Measurements from ENCODE around the gene RHOF.
"Not testable (repeated sequence)": the region's sequence is repeated elsewhere in the genome, so short reads cannot be mapped to it uniquely, and the experiment has no call there.

Gene RHOF

GRCh38 chr12:121750507-121750955 lies 43.0 kb downstream of the RHOF start:
- ChIA-PET CTCF (no interaction called here), POLR2A (no interaction called here)
- DNase-seq (ENCODE audit: extremely low spot score) = no peak
- TF ChIP-seq TARDBP (IDR thresholded peaks at IDR 0.05) = no peak
- TF ChIP-seq BHLHE40 (IDR thresholded peaks at IDR 0.05; ENCODE audit: borderline replicate concordance) = no peak
- no peak for TF ChIP-seq FOXK2 (IDR thresholded peaks at IDR 0.05)
- no peak for TF ChIP-seq L3MBTL2 (conservative IDR thresholded peaks at IDR 0.05)
- TF ChIP-seq ARNT (IDR thresholded peaks at IDR 0.05) = no peak
- no peak for TF ChIP-seq NFRKB (IDR thresholded peaks at IDR 0.05)
- no peak for TF ChIP-seq FOXA1 (IDR thresholded peaks at IDR 0.05)
- TF ChIP-seq LEF1 (IDR thresholded peaks at IDR 0.05; ENCODE audit: borderline replicate concordance) = no peak
- TF ChIP-seq SUZ12 (IDR thresholded peaks at IDR 0.05) = no peak
- no peak for TF ChIP-seq HDGF (IDR thresholded peaks at IDR 0.05; ENCODE audit: borderline replicate concordance)
- TF ChIP-seq ELF4 (IDR thresholded peaks at IDR 0.05) = no peak
- no peak for TF ChIP-seq SP1 (IDR thresholded peaks at IDR 0.05)
- TF ChIP-seq ZNF384 (IDR thresholded peaks at IDR 0.05) = no peak
- no peak for TF ChIP-seq FOXM1 (IDR thresholded peaks at IDR 0.05; ENCODE audit: borderline replicate concordance)
- TF ChIP-seq, protein P1, sequence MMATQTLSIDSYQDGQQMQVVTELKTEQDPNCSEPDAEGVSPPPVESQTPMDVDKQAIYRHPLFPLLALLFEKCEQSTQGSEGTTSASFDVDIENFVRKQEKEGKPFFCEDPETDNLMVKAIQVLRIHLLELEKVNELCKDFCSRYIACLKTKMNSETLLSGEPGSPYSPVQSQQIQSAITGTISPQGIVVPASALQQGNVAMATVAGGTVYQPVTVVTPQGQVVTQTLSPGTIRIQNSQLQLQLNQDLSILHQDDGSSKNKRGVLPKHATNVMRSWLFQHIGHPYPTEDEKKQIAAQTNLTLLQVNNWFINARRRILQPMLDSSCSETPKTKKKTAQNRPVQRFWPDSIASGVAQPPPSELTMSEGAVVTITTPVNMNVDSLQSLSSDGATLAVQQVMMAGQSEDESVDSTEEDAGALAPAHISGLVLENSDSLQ (IDR thresholded peaks at IDR 0.05) = no peak
- TF ChIP-seq CTBP1 (IDR thresholded peaks at IDR 0.05; ENCODE audit: borderline replicate concordance) = no peak

- no peak for TF ChIP-seq CTBP1 (IDR thresholded peaks at IDR 0.05; ENCODE audit: borderline replicate concordance)
- TF ChIP-seq ZNF384 (IDR thresholded peaks at IDR 0.05) = no peak
- no peak for TF ChIP-seq SP1 (IDR thresholded peaks at IDR 0.05)
- no peak for TF ChIP-seq NFRKB (IDR thresholded peaks at IDR 0.05)
- no peak for TF ChIP-seq LEF1 (IDR thresholded peaks at IDR 0.05; ENCODE audit: borderline replicate concordance)
- TF ChIP-seq SUZ12 (IDR thresholded peaks at IDR 0.05) = no peak
- no peak for TF ChIP-seq ARNT (IDR thresholded peaks at IDR 0.05)
- no peak for TF ChIP-seq FOXM1 (IDR thresholded peaks at IDR 0.05; ENCODE audit: borderline replicate concordance)
- no peak for TF ChIP-seq FOXA1 (IDR thresholded peaks at IDR 0.05)
- TF ChIP-seq L3MBTL2 (conservative IDR thresholded peaks at IDR 0.05) = no peak
- no peak for TF ChIP-seq BHLHE40 (IDR thresholded peaks at IDR 0.05; ENCODE audit: borderline replicate concordance)
- TF ChIP-seq FOXK2 (IDR thresholded peaks at IDR 0.05) = no peak
- TF ChIP-seq ELF4 (IDR thresholded peaks at IDR 0.05) = no peak
- TF ChIP-seq HDGF (IDR thresholded peaks at IDR 0.05; ENCODE audit: borderline replicate concordance) = no peak
- TF ChIP-seq TARDBP (IDR thresholded peaks at IDR 0.05) = no peak
- TF ChIP-seq, protein P1 (IDR thresholded peaks at IDR 0.05) = no peak
- ChIA-PET CTCF (interaction anchor here (1.1 kb wide), 1 partner anchor 45 kb away, joined by 4 read pairs; no protein-coding TSS in a partner anchor), POLR2A (interaction anchor here (0.8 to 1.8 kb wide), 2 partner anchors 37 to 168 kb away, joined by 3 to 11 read pairs; partner anchors contain the start of gene TMEM120B)
Observed at GRCh38 chr12:121749267-121749666, 44.2 kb downstream of the RHOF start.

DNA sequence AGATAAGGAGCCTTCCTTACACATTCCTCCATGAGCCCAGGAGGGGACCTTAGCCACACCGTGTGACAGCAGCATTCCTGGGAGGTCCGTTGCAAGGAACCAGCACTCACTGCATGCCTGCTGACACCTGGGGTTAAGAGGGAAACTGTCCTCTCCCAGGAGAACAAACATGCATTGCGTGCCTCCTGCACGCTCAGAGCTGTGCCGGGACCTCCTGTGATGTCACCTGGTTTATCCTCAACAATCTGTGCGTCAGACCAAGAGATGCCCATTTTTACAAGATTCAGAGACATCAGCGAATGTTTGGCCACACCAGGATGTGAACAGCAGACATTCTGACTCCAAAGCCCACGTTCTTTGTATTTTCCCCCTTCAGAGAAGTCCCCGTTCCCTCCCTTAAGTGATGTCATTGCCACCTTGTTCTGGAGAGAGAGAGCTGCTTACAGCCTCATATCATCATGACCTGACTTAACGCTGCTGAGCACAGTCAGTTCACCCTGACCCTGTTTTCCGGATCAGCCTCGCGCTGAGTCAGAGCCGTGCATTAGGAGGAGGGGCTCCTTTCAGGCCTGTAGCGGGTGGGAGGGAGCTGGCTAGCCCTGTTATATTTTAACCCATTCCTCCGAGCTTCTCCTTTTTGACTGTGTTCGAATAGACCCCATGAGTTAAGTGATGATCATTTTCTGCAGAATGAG lies 44.8 kb downstream of the RHOF start:
- ChIA-PET POLR2A (interaction anchor here (0.8 to 1.8 kb wide), 2 partner anchors 36 to 167 kb away, joined by 3 to 11 read pairs; partner anchors contain the start of gene TMEM120B), CTCF (interaction anchor here (1.1 kb wide), 1 partner anchor 46 kb away, joined by 4 read pairs; no protein-coding TSS in a partner anchor)
- DNase-seq (ENCODE audit: extremely low spot score) = peak; percentile 28
- TF ChIP-seq LEF1 (IDR thresholded peaks at IDR 0.05; ENCODE audit: borderline replicate concordance) (no peak), FOXM1 (IDR thresholded peaks at IDR 0.05; ENCODE audit: borderline replicate concordance) (no peak), ELF4 (IDR thresholded peaks at IDR 0.05) (no peak), HDGF (IDR thresholded peaks at IDR 0.05; ENCODE audit: borderline replicate concordance) (no peak), L3MBTL2 (conservative IDR thresholded peaks at IDR 0.05) (no peak), NFRKB (IDR thresholded peaks at IDR 0.05) (no peak), SP1 (IDR thresholded peaks at IDR 0.05) (no peak), BHLHE40 (IDR thresholded peaks at IDR 0.05; ENCODE audit: borderline replicate concordance) (no peak), TARDBP (IDR thresholded peaks at IDR 0.05) (no peak), CTBP1 (IDR thresholded peaks at IDR 0.05; ENCODE audit: borderline replicate concordance) (no peak), FOXA1 (IDR thresholded peaks at IDR 0.05) (no peak)
- TF ChIP-seq, protein P1 (IDR thresholded peaks at IDR 0.05) = no peak

More at GRCh38 chr12:121749267-121749666, 44.2 kb downstream of the RHOF start:
- DNase-seq (ENCODE audit: extremely low spot score) = no peak

DNA sequence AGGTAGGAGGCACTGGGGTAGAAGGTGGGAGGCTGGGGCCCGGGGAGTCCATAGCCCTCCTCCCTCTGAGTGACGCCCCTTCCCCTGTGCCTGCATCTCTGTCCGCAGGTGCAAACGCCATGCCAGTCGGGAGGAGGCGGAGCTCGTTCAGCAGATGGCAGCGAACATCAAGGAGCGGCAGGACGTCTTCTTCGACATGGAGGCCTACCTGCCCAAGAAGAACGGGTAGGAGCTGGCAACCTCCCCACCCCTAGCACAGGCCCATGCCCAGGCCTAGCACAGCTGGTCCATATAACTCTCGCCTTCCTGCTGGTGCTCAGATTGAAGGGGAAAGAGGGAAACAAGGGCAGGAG lies 45.3 kb downstream of the RHOF start:
- no peak for TF ChIP-seq TARDBP (IDR thresholded peaks at IDR 0.05)
- TF ChIP-seq FOXK2 (IDR thresholded peaks at IDR 0.05) = no peak
- no peak for TF ChIP-seq BHLHE40 (IDR thresholded peaks at IDR 0.05; ENCODE audit: borderline replicate concordance)
- TF ChIP-seq FOXM1 (IDR thresholded peaks at IDR 0.05; ENCODE audit: borderline replicate concordance) = no peak
- TF ChIP-seq CTBP1 (IDR thresholded peaks at IDR 0.05; ENCODE audit: borderline replicate concordance) = no peak
- TF ChIP-seq SUZ12 (IDR thresholded peaks at IDR 0.05) = no peak
- no peak for TF ChIP-seq FOXA1 (IDR thresholded peaks at IDR 0.05)
- TF ChIP-seq HDGF (IDR thresholded peaks at IDR 0.05; ENCODE audit: borderline replicate concordance) = no peak
- no peak for TF ChIP-seq L3MBTL2 (conservative IDR thresholded peaks at IDR 0.05)
- CTCF ChIA-PET = interaction anchor here (1.1 kb wide), 1 partner anchor 46 kb away, joined by 4 read pairs; no protein-coding TSS in a partner anchor

GRCh38 chr12:121745545-121745944 lies 47.9 kb downstream of the RHOF start:
- POLR2A ChIA-PET; CTCF ChIA-PET; DNase-seq (ENCODE audit: extremely low spot score): not testable (repeated sequence)

More for the DNA sequence above, 45.3 kb downstream of the RHOF start:
- no peak for DNase-seq (ENCODE audit: extremely low spot score)
- POLR2A ChIA-PET = interaction anchor here (1.8 kb wide), 1 partner anchor 36 kb away, joined by 11 read pairs; the partner anchor contains the start of gene TMEM120B

- ChIA-PET CTCF (no interaction called here), POLR2A (no interaction called here)
- TF ChIP-seq, protein P1 (IDR thresholded peaks at IDR 0.05) = no peak
- no peak for TF ChIP-seq CTBP1 (IDR thresholded peaks at IDR 0.05; ENCODE audit: borderline replicate concordance)
- TF ChIP-seq NFRKB (IDR thresholded peaks at IDR 0.05) = no peak
- no peak for TF ChIP-seq LEF1 (IDR thresholded peaks at IDR 0.05; ENCODE audit: borderline replicate concordance)
- DNase-seq (ENCODE audit: extremely low spot score) = no peak
Observed at GRCh38 chr12:121741743-121742142, 51.7 kb downstream of the RHOF start.
